Activated CD8-positive, alpha-beta memory T cell treated with anti-CD3 and anti-CD28 coated beads for 4 hours (primary cell): ENCODE results near the gene CRY2.

ENCODE experiments used
- DNase-seq, 2 donors: peaks; one replicate each; pipeline ENCODE4 v3.0.0-alpha.2; 2020; ENCODE audit warnings: low read depth in 2 of 2

CRY2 gene

GRCh38 chr11:45848654-45849081 is 1.4 kb downstream of the CRY2 start:
- DNase-seq = no peak

- DNase-seq = no peak
Observed at GRCh38 chr11:45850446-45850845, 3.2 kb downstream of the CRY2 start.

- DNase-seq = no peak
Observed at GRCh38 chr11:45851228-45851627, 4.0 kb downstream of the CRY2 start.

- no peak for DNase-seq
Observed at GRCh38 chr11:45852018-45852711, 4.9 kb downstream of the CRY2 start.

GRCh38 chr11:45852712-45853101 is 5.4 kb downstream of the CRY2 start:
- no peak for DNase-seq

- DNase-seq = no peak
Observed at GRCh38 chr11:45853332-45854219, 6.3 kb downstream of the CRY2 start.

- no peak for DNase-seq
Observed at GRCh38 chr11:45855308-45855707, 8.0 kb downstream of the CRY2 start.

- DNase-seq = no peak
Observed at GRCh38 chr11:45856044-45856468, 8.8 kb downstream of the CRY2 start.

GRCh38 chr11:45857961-45858474 is 10.7 kb downstream of the CRY2 start:
- DNase-seq = no peak

- DNase-seq = no peak
Observed at GRCh38 chr11:45858751-45859398, 11.6 kb downstream of the CRY2 start.

- no peak for DNase-seq
Observed at GRCh38 chr11:45859661-45860140, 12.4 kb downstream of the CRY2 start.

GRCh38 chr11:45860348-45860747 is 13.1 kb downstream of the CRY2 start:
- DNase-seq = no peak

- DNase-seq = no peak
Observed at GRCh38 chr11:45860764-45861510, 13.7 kb downstream of the CRY2 start.

GRCh38 chr11:45864041-45864440 is 16.8 kb downstream of the CRY2 start:
- no peak for DNase-seq

GRCh38 chr11:45869551-45869950 is 22.3 kb downstream of the CRY2 start:
- no peak for DNase-seq

GRCh38 chr11:45870706-45871105 is 23.4 kb downstream of the CRY2 start:
- no peak for DNase-seq

- no peak for DNase-seq
Observed at GRCh38 chr11:45871638-45872037, 24.4 kb downstream of the CRY2 start.

- DNase-seq = no peak
Observed at GRCh38 chr11:45872651-45873356, 25.5 kb downstream of the CRY2 start.

GRCh38 chr11:45876401-45876800 is 29.1 kb downstream of the CRY2 start:
- no peak for DNase-seq

GRCh38 chr11:45877221-45877620 is 29.9 kb downstream of the CRY2 start:
- DNase-seq = no peak

GRCh38 chr11:45877845-45878244 is 30.6 kb downstream of the CRY2 start:
- DNase-seq = no peak
